ENCODE data around the gene GRSF1.

The GRSF1 gene

GRCh38 chr4:70877556-70877955 lies 37.9 kb upstream of the GRSF1 start:
- TF ChIP-seq ZNF830 (tag by site-specific recombination; IDR thresholded peaks at IDR 0.05; ENCODE audit: low read depth) (no peak), SCRT1 (tag by site-specific recombination; IDR thresholded peaks at IDR 0.05; ENCODE audit: borderline replicate concordance) (no peak), PRDM6 (tag by site-specific recombination; IDR thresholded peaks at IDR 0.05) (0 out of 2 replicates have a peak, but pooled peaks have one; percentile 28), ZNF10 (tag by site-specific recombination; IDR thresholded peaks at IDR 0.05) (no peak), ZNF18 (tag by site-specific recombination; IDR thresholded peaks at IDR 0.05) (no peak), KLF7 (tag by site-specific recombination; IDR thresholded peaks at IDR 0.05; ENCODE audit: borderline replicate concordance) (no peak)
- H3K4me1 ChIP-seq (ENCODE audit: control insufficient read depth, insufficient read depth, low read length): no peaks in the 10 kb centered on the region
- POLR2A ChIA-PET: no interaction called here
- H3K27ac ChIP-seq (ENCODE audit: extremely low read depth, low read depth, low read length): no peak overlapping the region
- CTCF ChIA-PET: no interaction called here
- H3K9me3 ChIP-seq (ENCODE audit: control insufficient read depth, insufficient read depth, low read depth, low read length): no peaks in the 10 kb centered on the region
- no peaks in the 10 kb centered on the region for H3K36me3 ChIP-seq (ENCODE audit: control insufficient read depth in 2 of 2, insufficient read depth in 1 of 2, low read length in 2 of 2)
- no peak overlapping the region for H3K4me3 ChIP-seq (ENCODE audit: low read depth, low read length)

- CTCF ChIA-PET: no interaction called here
These were observed 34.8 kb upstream of the GRSF1 start for GRCh38 chr4:70874268-70875156.

More at GRCh38 chr4:70874268-70875156, 34.8 kb upstream of the GRSF1 start:
- TF ChIP-seq, protein P1, sequence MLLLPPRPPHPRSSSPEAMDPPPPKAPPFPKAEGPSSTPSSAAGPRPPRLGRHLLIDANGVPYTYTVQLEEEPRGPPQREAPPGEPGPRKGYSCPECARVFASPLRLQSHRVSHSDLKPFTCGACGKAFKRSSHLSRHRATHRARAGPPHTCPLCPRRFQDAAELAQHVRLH (tag by site-specific recombination; IDR thresholded peaks at IDR 0.05): no peak
- TF ChIP-seq, protein P2, sequence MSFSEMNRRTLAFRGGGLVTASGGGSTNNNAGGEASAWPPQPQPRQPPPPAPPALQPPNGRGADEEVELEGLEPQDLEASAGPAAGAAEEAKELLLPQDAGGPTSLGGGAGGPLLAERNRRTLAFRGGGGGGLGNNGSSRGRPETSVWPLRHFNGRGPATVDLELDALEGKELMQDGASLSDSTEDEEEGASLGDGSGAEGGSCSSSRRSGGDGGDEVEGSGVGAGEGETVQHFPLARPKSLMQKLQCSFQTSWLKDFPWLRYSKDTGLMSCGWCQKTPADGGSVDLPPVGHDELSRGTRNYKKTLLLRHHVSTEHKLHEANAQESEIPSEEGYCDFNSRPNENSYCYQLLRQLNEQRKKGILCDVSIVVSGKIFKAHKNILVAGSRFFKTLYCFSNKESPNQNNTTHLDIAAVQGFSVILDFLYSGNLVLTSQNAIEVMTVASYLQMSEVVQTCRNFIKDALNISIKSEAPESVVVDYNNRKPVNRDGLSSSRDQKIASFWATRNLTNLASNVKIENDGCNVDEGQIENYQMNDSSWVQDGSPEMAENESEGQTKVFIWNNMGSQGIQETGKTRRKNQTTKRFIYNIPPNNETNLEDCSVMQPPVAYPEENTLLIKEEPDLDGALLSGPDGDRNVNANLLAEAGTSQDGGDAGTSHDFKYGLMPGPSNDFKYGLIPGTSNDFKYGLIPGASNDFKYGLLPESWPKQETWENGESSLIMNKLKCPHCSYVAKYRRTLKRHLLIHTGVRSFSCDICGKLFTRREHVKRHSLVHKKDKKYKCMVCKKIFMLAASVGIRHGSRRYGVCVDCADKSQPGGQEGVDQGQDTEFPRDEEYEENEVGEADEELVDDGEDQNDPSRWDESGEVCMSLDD (tag by site-specific recombination; IDR thresholded peaks at IDR 0.05): no peak
- TF ChIP-seq ZNF548 (tag by site-specific recombination; IDR thresholded peaks at IDR 0.05): no peak
- no peak for TF ChIP-seq SP3 (tag by site-specific recombination; IDR thresholded peaks at IDR 0.05)
- TF ChIP-seq KLF10 (tag by site-specific recombination; IDR thresholded peaks at IDR 0.05): no peak
- no peak for TF ChIP-seq ZNF426 (tag by site-specific recombination; IDR thresholded peaks at IDR 0.05)
- no peak for TF ChIP-seq PBX3 (CRISPR knock-in tag; IDR thresholded peaks at IDR 0.05)
- no peak for TF ChIP-seq HOXD13 (CRISPR knock-in tag; IDR thresholded peaks at IDR 0.05; ENCODE audit: borderline replicate concordance)
- no peak for TF ChIP-seq ZNF623 (tag by site-specific recombination; IDR thresholded peaks at IDR 0.05)
- TF ChIP-seq ZNF132 (tag by site-specific recombination; IDR thresholded peaks at IDR 0.05; ENCODE audit: borderline replicate concordance): no peak
- no peak for TF ChIP-seq ZNF239 (tag by site-specific recombination; IDR thresholded peaks at IDR 0.05)
- no peak for TF ChIP-seq ZNF274 (IDR thresholded peaks at IDR 0.05; ENCODE audit: low read length)
- TF ChIP-seq ZNF274 (tag by site-specific recombination; IDR thresholded peaks at IDR 0.05; ENCODE audit: borderline replicate concordance): no peak
- TF ChIP-seq ZIC2 (tag by site-specific recombination; IDR thresholded peaks at IDR 0.05): no peak
- Histone ChIP-seq H3K36me3 (ENCODE audit: control insufficient read depth in 2 of 2, insufficient read depth in 1 of 2, low read length in 2 of 2) (no peaks in the 10 kb centered on the region), H3K4me1 (ENCODE audit: control insufficient read depth, insufficient read depth, low read length) (no peaks in the 10 kb centered on the region), H3K27ac (ENCODE audit: extremely low read depth, low read depth, low read length) (no peak overlapping the region), H3K4me3 (ENCODE audit: low read depth, low read length) (no peak overlapping the region), H3K9me3 (ENCODE audit: control insufficient read depth, insufficient read depth, low read depth, low read length) (no peaks in the 10 kb centered on the region)
- POLR2A ChIA-PET: no interaction called here
